PC-3 (cell line): ENCODE measurements around the gene KCNJ5. TPM values are rescaled to one million over a fixed set of nuclear protein-coding genes. Genes with fewer than 3 reads are reported as not detected.

Source experiments
- ATAC-seq: fragments of 200-7000 bp; cut with Tn5 transposase; 2 replicates; pipeline ENCODE4 v1.9.1; 2020; ENCODE audit warnings: mild to moderate bottlenecking, moderate library complexity
- BruUV-seq: library from RNA; stranded (reverse); fragments of 400-500 nt; replicated peaks from 2 replicates; lab custom pipeline; 2021; lab: Mats Ljungman, UMichigan
- CTCF ChIA-PET: fragments of 300-600 bp; sonication (Branson Sonifier 250); formaldehyde crosslinking; loops from one replicate; lab custom pipeline; 2022; ENCODE audit warnings: antibody characterized with exemption; lab: Charles Lee
- POLR2A ChIA-PET: fragments of 300-600 bp; sonication (Branson Sonifier 250); formaldehyde crosslinking; loops from one replicate; lab custom pipeline; 2022; ENCODE audit warnings: antibody characterized with exemption; ENCODE audit not compliant: unreplicated experiment; lab: Charles Lee
- DNase-seq: peaks from one replicate; pipeline ENCODE4 v3.0.0-alpha.2; 2015
- H2AFZ ChIP-seq: fragments of 300-600 bp; sonication (generic); 2 replicates; pipeline ENCODE4 v1.6.0; 2016; ENCODE audit warnings: antibody characterized with exemption, low read length
- H3F3A ChIP-seq: fragments of 300-600 bp; sonication (generic); one replicate; pipeline ENCODE4 v1.6.0; 2017; ENCODE audit warnings: antibody characterized with exemption, low read length, control low read depth, mild to moderate bottlenecking; ENCODE audit not compliant: unreplicated experiment
- H3K27ac ChIP-seq: fragments of 300-600 bp; sonication (generic); 2 replicates; pipeline ENCODE4 v1.5.1; 2016; ENCODE audit warnings: mild to moderate bottlenecking, low read length
- H3K27me3 ChIP-seq: fragments of 300-600 bp; sonication (generic); 2 replicates; pipeline ENCODE4 v1.6.1; 2016; ENCODE audit warnings: low read length, mixed read lengths
- H3K36me3 ChIP-seq: fragments of 300-600 bp; sonication (generic); 2 replicates; pipeline ENCODE4 v1.6.1; 2016; ENCODE audit warnings: low read depth, mixed run types, low read length, mixed read lengths
- H3K4me1 ChIP-seq: fragments of 300-600 bp; sonication (generic); 2 replicates; pipeline ENCODE4 v1.5.1; 2016; ENCODE audit warnings: low read length; ENCODE audit not compliant: insufficient read depth
- H3K4me2 ChIP-seq: fragments of 300-600 bp; sonication (generic); 2 replicates; pipeline ENCODE4 v1.6.0; 2016; ENCODE audit warnings: low read length
- H3K4me3 ChIP-seq: fragments of 300-600 bp; sonication (generic); 2 replicates; pipeline ENCODE4 v1.5.1; 2016; ENCODE audit warnings: mild to moderate bottlenecking, low read length, mixed read lengths
- H3K79me2 ChIP-seq: fragments of 300-600 bp; sonication (generic); 2 replicates; pipeline ENCODE4 v1.6.1; 2017; ENCODE audit warnings: low read length, mixed read lengths
- H3K9ac ChIP-seq: fragments of 300-600 bp; sonication (generic); 2 replicates; pipeline ENCODE4 v1.6.0; 2016; ENCODE audit warnings: mild to moderate bottlenecking, low read length
- H3K9me2 ChIP-seq: fragments of 300-600 bp; sonication (generic); replicated peaks from 2 replicates; pipeline ENCODE4 v1.6.1; 2016; ENCODE audit warnings: mixed run types, low read length, mixed read lengths
- H3K9me3 ChIP-seq: fragments of 300-600 bp; sonication (generic); 2 replicates; pipeline ENCODE4 v1.6.1; 2016; ENCODE audit warnings: low read length, mixed read lengths
- H4K20me1 ChIP-seq: fragments of 300-600 bp; sonication (generic); 2 replicates; pipeline ENCODE4 v1.6.1; 2016; ENCODE audit warnings: low read length, mixed read lengths
- CTCF ChIP-seq: fragments of 300-600 bp; sonication (generic); conservative IDR thresholded peaks from 2 replicates; pipeline ENCODE4 v1.5.1; 2017; ENCODE audit warnings: antibody characterized with exemption, low read depth, mild to moderate bottlenecking, low read length
- EZH2phosphoT487 ChIP-seq: fragments of 300-600 bp; sonication (generic); IDR thresholded peaks from 2 replicates; pipeline ENCODE4 v1.6.1; 2018; ENCODE audit warnings: mild to moderate bottlenecking, antibody characterized with exemption, low read length, borderline replicate concordance
- intact Hi-C: fragments of 100-400 bp; cut with micrococcal nuclease; formaldehyde crosslinking; loops from 2 replicates; pipeline ENCODE4 v1.9.0; 2023
- total RNA-seq: library from RNA; depleted of rRNA; stranded (reverse); fragments of >200 nt; gene quantifications from 2 replicates; pipeline ENCODE4 v1.2.3, GENCODE V29; 2014

Gene KCNJ5
- total RNA-seq, 1 experiment from 2014 or later: not detected

- DNase-seq: no peak
- Histone ChIP-seq H4K20me1 (no peaks in the 10 kb centered on the region), H3K4me2 (no peak overlapping the region), H3F3A (no peaks in the 10 kb centered on the region), H2AFZ (no peak overlapping the region), H3K9me2 (no peaks in the 10 kb centered on the region), H3K4me1 (no peaks in the 10 kb centered on the region), H3K9ac (no peak overlapping the region), H3K4me3 (no peak overlapping the region), H3K79me2 (no peaks in the 10 kb centered on the region), H3K27me3 (peaks cover 30% of the 10 kb centered on the region), H3K27ac (no peak overlapping the region), H3K9me3 (no peaks in the 10 kb centered on the region), H3K36me3 (no peaks in the 10 kb centered on the region)
- intact Hi-C loops: no loop called here
- no peak for ATAC-seq
- CTCF ChIA-PET: no interaction called here
- POLR2A ChIA-PET: no interaction called here
- BruUV-seq: no TSS peak
- no peak for TF ChIP-seq CTCF
Measured at GRCh38 chr11:128916037-128916572, 24.9 kb downstream of the KCNJ5 start.

- Histone ChIP-seq H3K9ac (no peak overlapping the region), H3K9me3 (no peaks in the 10 kb centered on the region), H3K79me2 (no peaks in the 10 kb centered on the region), H3K4me1 (no peaks in the 10 kb centered on the region), H3K27ac (no peak overlapping the region), H3K36me3 (no peaks in the 10 kb centered on the region), H3F3A (no peaks in the 10 kb centered on the region), H4K20me1 (no peaks in the 10 kb centered on the region), H3K4me2 (no peak overlapping the region), H3K27me3 (peaks cover 36% of the 10 kb centered on the region), H3K9me2 (no peaks in the 10 kb centered on the region), H2AFZ (no peak overlapping the region), H3K4me3 (no peak overlapping the region)
- CTCF ChIA-PET: interaction anchor here (0.7 kb wide), 1 partner anchor 67 kb away, joined by 3 read pairs; no protein-coding TSS in a partner anchor
- TF ChIP-seq CTCF: no peak
- intact Hi-C loops: no loop called here
- no TSS peak for BruUV-seq
- no peak for ATAC-seq
- DNase-seq: no peak
- POLR2A ChIA-PET: interaction anchor here (0.6 kb wide), 2 partner anchors 44 to 223 kb away, joined by 3 to 8 read pairs; partner anchors contain the start of gene FLI1
Measured at GRCh38 chr11:128916681-128917080, 25.5 kb downstream of the KCNJ5 start.

GRCh38 chr11:128917144-128917724 lies 26.1 kb downstream of the KCNJ5 start:
- no peak for TF ChIP-seq EZH2phosphoT487
- Histone ChIP-seq H3K9me2 (no peaks in the 10 kb centered on the region), H3K27me3 (peaks cover 37% of the 10 kb centered on the region), H2AFZ (no peak overlapping the region), H3K27ac (no peak overlapping the region), H3K36me3 (no peaks in the 10 kb centered on the region), H4K20me1 (no peaks in the 10 kb centered on the region), H3K4me2 (no peak overlapping the region), H3F3A (no peaks in the 10 kb centered on the region), H3K4me1 (no peaks in the 10 kb centered on the region), H3K9ac (no peak overlapping the region), H3K4me3 (no peak overlapping the region), H3K79me2 (no peaks in the 10 kb centered on the region), H3K9me3 (no peaks in the 10 kb centered on the region)
- CTCF ChIA-PET: interaction anchor here (0.7 kb wide), 1 partner anchor 68 kb away, joined by 3 read pairs; no protein-coding TSS in a partner anchor
- POLR2A ChIA-PET: interaction anchor here (0.6 kb wide), 2 partner anchors 45 to 223 kb away, joined by 3 to 8 read pairs; partner anchors contain the start of gene FLI1
- intact Hi-C loops: no loop called here
- BruUV-seq: no TSS peak
- ATAC-seq: no peak
- no peak for DNase-seq
